Endometrial microvascular endothelial cells (primary cell): ENCODE results near the gene MASTL. TPM values are rescaled to one million over a fixed set of nuclear protein-coding genes. Genes with fewer than 3 reads are reported as not detected.
"Not testable (repeated sequence)": the region's sequence is repeated elsewhere in the genome, so short reads cannot be mapped to it uniquely, and the experiment has no call there.

Experiments used
- in situ Hi-C: cut with HindIII; loops from 2 replicates; pipeline ENCODE4 v1.10.0; 2017; ENCODE audit warnings: low sequenced_read_pairs, low pct_unique_long_range_greater_than_20kb; ENCODE audit errors: inconsistent ontology term
- total RNA-seq: library from RNA; depleted of rRNA; stranded (reverse); fragments of >200 nt; gene quantifications from one replicate; pipeline ENCODE4 v1.2.3, GENCODE V29; 2015; ENCODE audit errors: inconsistent ontology term

The MASTL gene
- 16.4 TPM for total RNA-seq

DNA sequence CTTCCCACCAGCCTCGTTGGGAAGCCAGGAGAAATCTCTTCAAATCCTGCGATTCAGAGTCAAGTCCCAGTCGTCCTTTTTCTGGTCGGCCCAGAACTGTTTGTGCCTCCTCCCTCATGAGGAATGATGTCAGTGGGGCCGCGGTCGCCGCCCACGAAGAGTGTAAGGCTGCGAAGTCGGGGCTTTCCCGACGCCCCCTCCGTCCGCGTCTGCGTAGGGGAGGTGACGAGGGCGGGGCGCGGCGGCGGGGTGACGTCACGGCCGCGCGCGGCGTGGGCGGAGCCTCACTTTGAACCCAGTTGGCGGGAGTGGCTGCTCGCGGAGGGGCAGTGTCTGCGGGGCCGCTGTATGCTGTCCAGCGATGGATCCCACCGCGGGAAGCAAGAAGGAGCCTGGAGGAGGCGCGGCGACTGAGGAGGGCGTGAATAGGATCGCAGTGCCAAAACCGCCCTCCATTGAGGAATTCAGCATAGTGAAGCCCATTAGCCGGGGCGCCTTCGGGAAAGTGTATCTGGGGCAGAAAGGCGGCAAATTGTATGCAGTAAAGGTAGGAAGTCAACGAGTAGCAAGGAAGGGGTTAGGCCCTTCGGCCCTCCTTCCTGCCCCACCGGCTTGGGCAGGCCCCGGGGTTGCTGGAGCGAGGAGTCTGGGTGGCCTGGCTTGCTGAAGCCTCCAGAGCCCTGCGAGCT is at the start of gene MASTL:
TSS of gene MASTL (plus strand) at position 287 of the 689 bp plus-strand sequence. CDS start at position 362, 75 bp downstream.
- in situ Hi-C loops: no loop called here

DNA sequence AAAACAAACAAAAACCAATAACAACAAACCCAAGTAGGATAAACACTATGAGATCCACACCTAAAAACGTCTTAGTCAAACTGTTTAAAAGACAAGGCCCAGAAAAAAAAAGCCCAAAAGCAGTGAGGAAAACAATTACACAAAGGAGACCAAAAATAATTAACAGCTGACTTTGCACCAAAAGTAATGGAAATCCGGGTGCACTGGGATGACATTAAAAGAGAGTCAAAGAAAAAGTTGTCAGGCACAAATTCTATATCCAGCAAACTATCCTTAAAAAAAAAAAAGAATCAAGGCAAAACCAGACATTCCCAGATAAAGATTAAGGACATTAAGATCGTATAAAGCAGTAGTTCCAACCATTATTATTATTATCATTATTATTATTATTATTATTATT is 47.0 kb upstream of the MASTL start:
- in situ Hi-C loops: no loop called here

DNA sequence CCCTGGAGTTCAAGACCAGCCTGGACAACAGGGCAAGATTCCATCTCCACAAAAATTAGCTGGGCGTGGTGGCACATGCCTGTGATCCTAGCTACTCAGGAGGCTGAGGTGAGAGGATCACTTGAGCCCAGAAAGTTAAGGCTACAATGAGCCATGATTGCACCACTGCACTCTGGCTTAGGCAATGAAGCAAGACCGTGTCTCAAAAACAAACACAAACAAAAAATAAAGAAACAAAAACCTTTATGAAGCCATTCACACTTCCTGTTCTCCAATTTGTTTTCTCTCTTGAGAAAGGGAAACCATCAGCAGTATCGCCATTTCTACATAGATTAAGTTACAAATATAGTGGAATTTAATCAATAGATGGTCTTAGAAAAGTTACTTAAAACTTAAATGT is 20.8 kb upstream of the MASTL start:
- in situ Hi-C loops: no loop called here

DNA sequence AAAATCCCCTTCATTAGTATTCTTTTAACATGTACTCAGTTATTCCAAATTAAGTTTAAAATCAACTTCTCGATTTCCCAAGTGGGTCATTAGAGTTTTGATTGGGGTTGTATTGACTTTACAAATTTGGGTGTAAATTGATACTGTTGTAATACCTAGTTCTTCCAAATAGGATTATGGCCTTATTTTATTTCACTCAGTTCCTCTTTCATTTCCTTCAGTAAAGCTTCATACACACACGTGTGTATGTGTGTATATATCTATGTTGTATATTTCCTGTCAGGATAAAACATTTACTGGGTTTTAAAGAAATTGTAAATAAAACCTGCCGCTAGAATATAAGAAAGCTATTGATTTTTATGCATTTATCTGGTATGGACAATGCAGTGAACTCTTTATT is 16.9 kb upstream of the MASTL start:
- in situ Hi-C loops: no loop called here

DNA sequence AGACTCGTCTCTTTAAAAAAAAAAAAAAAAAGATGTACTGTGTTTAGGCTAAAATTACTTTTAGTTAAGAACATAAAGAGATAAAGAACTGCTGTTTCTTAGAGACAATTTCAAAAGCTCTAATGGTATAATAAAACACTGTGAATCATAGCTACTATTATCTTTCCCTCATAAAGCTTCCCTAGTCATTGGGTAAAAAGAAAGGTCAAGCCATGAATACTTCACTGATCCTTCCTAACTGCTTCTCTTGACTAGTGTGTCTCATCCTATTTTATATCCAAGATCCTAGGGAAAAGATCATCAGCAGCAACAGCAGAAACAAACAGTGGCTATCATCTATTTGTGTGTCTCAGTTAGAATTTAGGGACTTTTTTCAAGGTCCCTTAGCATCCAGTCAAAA is 11.5 kb upstream of the MASTL start:
- in situ Hi-C loops: no loop called here

DNA sequence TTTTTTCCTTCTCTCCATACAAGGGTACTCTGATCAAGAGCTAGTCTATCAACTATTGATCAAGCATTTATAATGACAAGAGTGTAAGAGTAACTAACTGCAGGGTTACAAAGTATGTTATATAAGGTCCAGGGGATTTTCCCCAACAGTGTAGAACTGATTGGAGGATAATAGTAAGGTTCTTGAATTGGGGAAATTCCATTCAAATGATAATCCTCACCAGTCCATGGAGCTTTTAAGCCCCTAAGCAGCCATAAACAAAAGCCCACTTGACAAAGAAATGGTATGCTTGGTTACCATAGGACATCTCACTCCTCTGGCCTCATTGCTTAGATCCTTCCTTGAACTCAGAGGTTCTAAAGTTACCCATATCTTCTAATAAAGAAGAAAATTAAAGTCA is 9.2 kb upstream of the MASTL start:
- in situ Hi-C loops: no loop called here

DNA sequence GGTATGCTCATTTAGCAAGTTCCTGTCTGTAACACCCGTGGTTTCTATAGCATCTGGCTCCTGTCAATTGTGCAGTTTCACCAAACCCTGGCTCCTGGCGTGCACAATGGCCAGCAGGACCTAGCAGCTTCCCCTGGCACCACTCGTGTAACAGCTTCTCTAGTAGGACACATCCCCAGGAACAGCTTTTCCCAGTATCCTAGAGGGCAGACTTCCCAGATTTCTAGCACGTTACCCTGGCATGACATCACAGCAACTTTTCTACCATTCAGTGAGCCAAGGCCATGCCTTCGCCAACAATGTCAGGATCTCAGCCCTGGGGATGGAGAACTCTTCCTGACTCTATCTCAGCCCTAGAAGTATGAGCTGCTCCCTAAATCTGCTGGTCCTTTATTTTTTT is 7.5 kb upstream of the MASTL start:
- in situ Hi-C loops: no loop called here

DNA sequence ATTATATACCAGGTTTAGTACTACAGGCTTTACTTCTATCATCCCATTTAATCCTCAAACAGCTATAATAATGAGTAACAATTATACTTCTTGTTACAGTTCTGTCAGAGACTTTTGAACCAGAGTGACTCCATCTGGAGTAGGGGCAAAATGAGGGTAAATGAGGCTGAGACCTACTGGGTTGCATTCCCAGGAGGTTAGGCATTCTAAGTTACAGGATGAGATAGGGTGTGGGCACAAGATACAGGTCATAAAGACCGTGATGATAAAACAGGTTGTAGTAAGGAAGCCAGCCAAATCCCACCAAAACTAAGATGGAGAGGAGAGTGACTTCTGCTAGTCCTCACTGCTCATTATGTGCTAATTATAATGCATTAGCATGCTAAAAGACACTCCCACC is 4.9 kb upstream of the MASTL start:
- in situ Hi-C loops: no loop called here

DNA sequence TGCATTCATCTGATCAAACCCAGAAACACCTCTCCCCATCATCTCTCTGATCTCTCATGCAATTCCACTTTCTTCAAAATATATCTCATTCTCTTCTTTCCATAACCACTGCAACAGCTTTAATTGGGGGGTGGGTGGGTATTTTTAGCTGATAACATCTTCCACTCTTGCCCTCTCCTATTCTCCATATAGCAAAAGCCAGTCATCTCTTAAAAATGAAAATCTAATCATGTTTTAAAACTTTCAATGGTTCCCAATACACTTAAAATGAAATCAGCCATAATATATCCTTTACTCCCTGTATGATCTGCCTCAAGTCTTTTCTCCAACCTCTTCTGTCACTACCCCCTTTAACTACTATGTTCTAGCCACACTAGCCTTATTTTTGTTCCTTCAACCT is 2.5 kb upstream of the MASTL start:
- in situ Hi-C loops: no loop called here

DNA sequence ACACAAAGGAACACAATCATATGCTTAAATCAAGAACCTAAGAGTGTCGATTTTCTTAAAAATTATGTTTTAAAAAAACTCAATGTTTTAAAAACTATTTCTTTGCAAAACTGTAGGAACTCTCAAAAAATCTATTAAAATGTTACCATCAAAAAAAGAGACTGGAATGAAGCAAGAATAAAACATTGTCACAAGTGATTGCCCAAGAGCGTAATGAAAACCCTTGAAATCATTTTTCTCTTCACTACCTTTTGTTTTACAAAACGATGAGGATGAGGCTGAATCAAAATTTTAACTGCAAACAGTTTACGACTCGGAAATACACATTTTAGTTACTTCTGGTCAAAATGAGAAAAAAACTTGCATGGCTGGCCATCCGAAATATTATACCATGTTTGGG is 1.8 kb upstream of the MASTL start:
- in situ Hi-C loops: no loop called here

DNA sequence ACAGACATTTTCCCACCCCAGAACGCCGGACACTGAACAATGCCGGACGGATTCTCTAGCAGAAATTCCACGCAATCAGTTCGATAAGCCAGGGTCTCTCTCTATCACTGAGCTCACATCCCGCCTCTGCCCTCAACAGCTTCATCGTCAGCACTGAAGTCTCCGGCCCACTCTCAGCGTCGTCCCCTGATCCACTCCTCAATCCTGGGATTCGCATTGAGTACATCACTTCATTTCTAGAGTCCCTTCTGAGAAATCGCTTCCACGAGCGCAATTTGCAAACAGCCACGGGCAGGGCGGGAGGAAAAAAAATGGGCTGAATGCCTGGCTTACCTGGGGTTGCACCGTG is 1.3 kb upstream of the MASTL start:
- in situ Hi-C loops: no loop called here

DNA sequence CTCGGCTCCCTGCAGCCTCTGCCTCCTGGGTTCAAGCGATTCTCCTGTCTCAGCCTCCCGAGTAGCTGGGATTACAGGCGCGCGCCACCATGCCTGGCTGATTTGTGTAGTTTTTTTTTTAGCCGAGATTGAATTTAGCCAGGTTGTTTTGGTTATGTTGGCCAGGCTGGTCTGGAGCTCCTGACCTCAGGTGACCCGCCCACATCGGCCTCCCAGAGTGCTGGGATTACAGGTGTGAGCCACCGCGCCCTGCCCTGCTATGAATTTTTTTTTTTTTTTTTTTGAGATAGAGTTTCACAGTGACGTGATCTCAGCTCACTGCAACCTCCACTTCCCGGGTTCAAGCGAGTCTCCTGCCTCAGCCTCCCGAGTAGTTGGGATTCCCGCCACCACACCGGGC is 1.4 kb downstream of the MASTL start:
- in situ Hi-C loops: not testable (repeated sequence)

DNA sequence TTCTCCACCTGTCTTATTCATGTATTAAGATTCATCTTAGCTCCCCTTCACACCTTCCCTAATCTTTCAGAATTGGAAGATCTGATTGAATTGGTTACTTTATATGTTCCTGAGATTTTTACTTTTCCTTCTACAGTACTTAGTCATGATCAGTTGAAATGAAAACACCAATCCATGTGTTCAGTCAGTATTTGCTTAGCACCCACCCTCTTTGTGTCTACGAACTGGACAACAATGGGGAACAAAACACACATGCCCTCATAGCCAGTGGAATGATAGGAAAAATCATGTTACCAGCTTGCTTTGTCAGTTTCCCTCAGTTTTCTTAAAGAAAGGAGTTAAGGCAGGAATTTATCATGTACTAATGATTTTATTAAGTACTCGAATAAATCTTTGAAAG is 2.0 kb downstream of the MASTL start:
- in situ Hi-C loops: no loop called here

DNA sequence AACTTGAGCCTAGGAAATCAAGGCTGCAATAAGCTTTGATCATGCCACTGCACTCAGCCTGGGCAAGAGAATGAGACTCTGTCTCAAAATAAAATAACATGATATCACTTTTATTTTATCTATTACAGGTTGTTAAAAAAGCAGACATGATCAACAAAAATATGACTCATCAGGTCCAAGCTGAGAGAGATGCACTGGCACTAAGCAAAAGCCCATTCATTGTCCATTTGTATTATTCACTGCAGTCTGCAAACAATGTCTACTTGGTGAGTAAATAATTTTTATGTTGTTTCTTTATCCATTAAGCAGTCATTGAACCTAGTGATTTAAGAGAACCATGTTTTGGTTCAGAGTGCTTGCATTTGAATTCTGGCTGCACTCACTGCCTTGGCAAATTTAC is 3.3 kb downstream of the MASTL start:
- in situ Hi-C loops: no loop called here

DNA sequence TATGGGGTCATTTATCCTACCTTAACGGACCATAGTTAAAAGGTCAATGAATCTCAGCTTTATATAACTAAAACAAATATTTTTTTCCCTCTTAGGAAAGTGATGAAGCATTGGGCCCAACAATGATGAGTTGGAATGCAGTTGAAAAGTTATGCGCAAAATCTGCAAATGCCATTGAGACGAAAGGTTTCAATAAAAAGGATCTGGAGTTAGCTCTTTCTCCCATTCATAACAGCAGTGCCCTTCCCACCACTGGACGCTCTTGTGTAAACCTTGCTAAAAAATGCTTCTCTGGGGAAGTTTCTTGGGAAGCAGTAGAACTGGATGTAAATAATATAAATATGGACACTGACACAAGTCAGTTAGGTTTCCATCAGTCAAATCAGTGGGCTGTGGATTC is 14.7 kb downstream of the MASTL start:
- in situ Hi-C loops: no loop called here

DNA sequence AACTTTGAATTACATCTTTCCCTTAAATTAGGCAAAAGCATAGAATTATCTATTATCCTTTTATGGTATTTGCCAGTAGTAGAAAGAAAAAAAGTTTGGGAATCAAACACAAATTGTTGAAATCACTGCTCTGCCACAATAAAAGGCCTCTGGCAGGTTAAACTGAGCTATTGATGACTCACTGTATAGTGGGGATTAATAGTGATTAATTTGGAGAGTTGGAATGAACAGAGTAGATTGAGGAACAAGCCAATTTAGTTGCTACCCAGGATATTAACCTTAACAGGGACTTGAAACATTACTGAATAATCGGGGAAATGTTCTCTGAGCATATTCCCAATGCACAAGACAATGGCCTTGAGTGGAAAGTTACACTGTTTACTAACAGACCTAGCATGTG is 33.1 kb downstream of the MASTL start:
- in situ Hi-C loops: no loop called here

DNA sequence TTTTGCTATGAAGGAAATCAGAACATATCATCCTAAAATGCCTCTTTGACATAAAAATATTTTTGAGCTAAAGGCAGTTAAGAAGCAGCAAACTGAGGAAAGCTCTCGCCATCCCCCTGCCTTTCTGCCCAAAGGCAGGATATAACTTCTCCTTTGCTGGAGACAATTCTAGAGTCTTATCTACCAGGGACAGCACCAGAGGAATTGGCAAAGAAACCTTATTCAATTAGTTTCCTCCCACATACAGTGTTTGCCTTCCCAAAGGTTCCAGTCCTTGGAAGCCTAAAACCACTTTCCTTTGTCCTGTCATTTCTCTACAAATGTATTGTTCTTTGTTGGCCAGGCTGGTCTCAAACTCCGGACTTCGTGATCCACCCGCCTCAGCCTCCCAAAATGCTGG is 33.7 kb downstream of the MASTL start:
- in situ Hi-C loops: no loop called here

DNA sequence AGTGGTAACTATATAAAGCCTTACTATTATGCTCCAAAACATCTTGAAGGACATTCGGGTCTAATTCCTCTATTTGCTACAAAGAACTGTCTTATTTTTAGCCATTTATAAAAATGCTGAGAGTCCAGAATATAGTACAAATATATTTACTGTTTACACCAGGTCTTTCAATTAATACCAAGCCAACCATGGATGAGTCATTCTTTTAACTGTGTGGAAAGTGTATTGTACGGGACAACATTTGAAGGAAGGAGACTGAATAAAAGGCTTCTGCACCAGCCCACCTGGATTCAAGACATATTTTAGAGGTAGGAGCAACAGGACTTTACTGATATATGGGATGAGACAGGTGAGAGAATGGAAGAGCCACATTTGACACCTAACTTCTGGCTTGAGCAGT is 35.4 kb downstream of the MASTL start:
- in situ Hi-C loops: no loop called here

DNA sequence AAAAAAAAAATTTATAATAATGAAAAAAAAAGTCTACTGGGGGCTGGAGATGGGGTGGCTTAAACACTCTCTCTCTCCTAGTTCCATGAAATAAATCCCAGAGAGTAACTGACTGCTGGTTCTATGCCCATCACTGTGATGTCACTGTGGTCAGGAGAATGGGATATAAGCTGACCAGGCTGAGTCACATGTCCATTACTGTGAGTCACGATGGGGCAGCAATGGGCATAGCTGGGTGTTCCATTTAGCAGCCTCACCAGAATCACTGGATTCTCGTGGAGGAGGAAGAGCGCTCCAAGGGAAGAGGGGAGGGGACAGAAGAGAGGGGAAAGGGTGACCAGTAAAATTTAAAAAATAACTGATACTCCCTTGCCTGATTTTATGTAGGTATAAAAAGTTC is 37.1 kb downstream of the MASTL start:
- in situ Hi-C loops: no loop called here

DNA sequence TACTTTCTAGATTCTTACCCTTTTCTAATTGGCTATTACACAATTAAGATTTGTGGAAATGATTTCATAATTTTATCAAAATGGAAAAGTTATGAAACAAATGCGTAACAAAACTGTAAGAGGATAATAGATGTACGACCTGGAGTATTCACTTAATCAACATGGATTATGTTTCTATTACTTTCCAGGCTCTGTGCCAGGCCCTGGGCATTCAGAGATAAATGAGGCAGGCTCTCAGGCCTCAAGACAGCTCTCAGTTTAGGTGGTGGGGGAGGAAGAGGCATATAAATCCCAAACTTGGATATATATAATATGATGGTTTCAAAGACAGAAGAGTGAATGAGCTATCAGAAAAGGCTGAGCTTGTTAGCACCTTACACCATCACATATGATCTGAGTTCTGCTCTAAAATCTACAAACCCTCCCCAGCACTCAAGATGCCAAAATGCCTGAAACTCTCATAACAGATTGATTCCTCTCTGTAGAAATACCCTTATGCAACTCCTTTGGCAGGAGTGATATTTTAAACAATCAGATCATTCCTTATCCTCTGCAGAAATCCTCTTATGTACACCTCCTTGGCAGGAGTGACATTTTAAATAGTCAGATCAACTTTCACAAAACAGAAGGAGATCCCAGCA is 42.9 kb downstream of the MASTL start:
- in situ Hi-C loops: no loop called here

DNA sequence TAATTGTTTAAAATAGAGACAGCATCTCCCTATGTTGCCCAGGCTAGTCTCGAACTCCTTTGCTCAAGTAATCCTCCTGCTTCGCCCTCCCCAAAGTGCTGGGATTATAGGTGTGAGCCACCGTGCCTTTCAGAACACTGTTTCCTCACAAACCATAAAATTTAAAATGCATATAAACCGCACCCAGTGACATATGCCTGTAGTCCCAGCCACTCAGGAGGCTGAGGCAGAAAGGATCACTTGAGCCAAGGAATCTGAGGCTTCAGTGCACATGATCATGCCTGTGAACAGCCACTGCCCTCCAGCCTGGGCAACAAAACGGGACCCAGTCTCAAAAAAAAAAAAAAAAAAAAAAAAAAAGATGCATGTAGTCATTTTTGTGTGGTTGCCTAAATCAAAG is 48.7 kb downstream of the MASTL start:
- in situ Hi-C loops: no loop called here
